MCF 10A (cell line): ENCODE measurements around the gene ARL4A. TPM values are rescaled to one million over a fixed set of nuclear protein-coding genes. Genes with fewer than 3 reads are reported as not detected.
"Not testable (repeated sequence)": the region's sequence is repeated elsewhere in the genome, so short reads cannot be mapped to it uniquely, and the experiment has no call there.

Experiments used
- BruUV-seq: library from RNA; stranded (reverse); fragments of 400-500 nt; replicated peaks from 2 replicates; lab custom pipeline; 2021; lab: Mats Ljungman, UMichigan
- CTCF ChIA-PET: fragments of 300-600 bp; sonication (Branson Sonifier 250); formaldehyde crosslinking; extraction: SDS; loops from one replicate; lab custom pipeline; 2021; ENCODE audit warnings: antibody characterized with exemption, inconsistent platforms; lab: Yijun Ruan, JAX
- POLR2A ChIA-PET: fragments of 300-600, 350-650 bp; sonication (Branson Sonifier 250); formaldehyde crosslinking; extraction: SDS; loops from one replicate; lab custom pipeline; 2020; ENCODE audit warnings: antibody characterized with exemption, inconsistent platforms; lab: Yijun Ruan, JAX
- DNase-seq: peaks from one replicate; pipeline ENCODE4 v3.0.0-alpha.2; 2018; ENCODE audit not compliant: unreplicated experiment
- H3K27ac Mint-ChIP-seq: one replicate; pipeline ENCODE4 v1.8.0; 2022; ENCODE audit warnings: mild to moderate bottlenecking, low read depth, mixed read lengths; ENCODE audit not compliant: unreplicated experiment
- H3K27me3 Mint-ChIP-seq: one replicate; pipeline ENCODE4 v1.8.0; 2022; ENCODE audit warnings: mixed read lengths; ENCODE audit not compliant: insufficient read depth, unreplicated experiment
- H3K36me3 Mint-ChIP-seq: one replicate; pipeline ENCODE4 v1.8.0; 2022; ENCODE audit warnings: mild to moderate bottlenecking, moderate library complexity, mixed read lengths; ENCODE audit not compliant: insufficient read depth, unreplicated experiment
- H3K4me1 Mint-ChIP-seq: one replicate; pipeline ENCODE4 v1.8.0; 2022; ENCODE audit warnings: mixed read lengths; ENCODE audit not compliant: insufficient read depth, unreplicated experiment
- H3K4me3 Mint-ChIP-seq: one replicate; pipeline ENCODE4 v1.8.0; 2022; ENCODE audit warnings: mild to moderate bottlenecking, moderate library complexity, mixed read lengths; ENCODE audit not compliant: unreplicated experiment
- H3K9me3 Mint-ChIP-seq: one replicate; pipeline ENCODE4 v1.8.0; 2022; ENCODE audit warnings: mixed read lengths; ENCODE audit not compliant: unreplicated experiment
- intact Hi-C: fragments of 100-400 bp; cut with micrococcal nuclease; formaldehyde crosslinking; loops from 2 replicates; pipeline ENCODE4 v1.14.1; 2022
- total RNA-seq: library from RNA; stranded (reverse); gene quantifications from 2 replicates; pipeline ENCODE4 v1.2.3, GENCODE V29; 2022
- TF ChIP-seq, protein P1 (sequence below): fragments of 200-600 bp; IDR thresholded peaks from one replicate; pipeline ENCODE4 v1.8.0; 2022; ENCODE audit warnings: antibody characterized with exemption, mild to moderate bottlenecking; ENCODE audit not compliant: unreplicated experiment

The ARL4A gene
- total RNA-seq, 1 experiment from 2014 or later: 42.6 TPM

DNA sequence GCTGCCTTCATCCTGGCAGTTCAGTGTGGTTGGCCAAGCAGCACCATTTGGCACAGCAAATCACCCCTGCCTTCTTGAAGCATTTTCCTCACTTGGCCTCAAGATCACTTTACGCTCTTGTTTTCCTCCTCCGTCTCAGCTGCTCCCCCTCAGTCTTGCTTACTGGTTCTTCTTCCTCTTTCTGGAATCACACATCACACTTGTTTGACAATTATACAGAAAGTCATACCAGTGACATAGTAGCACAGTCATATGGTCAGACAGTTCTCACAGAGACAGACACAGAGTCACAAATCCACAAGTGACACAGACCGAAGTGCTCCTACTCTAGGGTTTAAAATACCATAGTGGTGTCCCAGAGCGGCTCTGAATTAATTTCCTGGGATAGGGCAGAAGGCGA, 43.8 kb upstream of the ARL4A start:
- BruUV-seq: no TSS peak
- CTCF ChIA-PET: interaction anchor here (0.7 to 1.2 kb wide), 3 partner anchors 43 to 637 kb away, joined by 3 read pairs; no protein-coding TSS in a partner anchor
- intact Hi-C loops: no loop called here

DNA sequence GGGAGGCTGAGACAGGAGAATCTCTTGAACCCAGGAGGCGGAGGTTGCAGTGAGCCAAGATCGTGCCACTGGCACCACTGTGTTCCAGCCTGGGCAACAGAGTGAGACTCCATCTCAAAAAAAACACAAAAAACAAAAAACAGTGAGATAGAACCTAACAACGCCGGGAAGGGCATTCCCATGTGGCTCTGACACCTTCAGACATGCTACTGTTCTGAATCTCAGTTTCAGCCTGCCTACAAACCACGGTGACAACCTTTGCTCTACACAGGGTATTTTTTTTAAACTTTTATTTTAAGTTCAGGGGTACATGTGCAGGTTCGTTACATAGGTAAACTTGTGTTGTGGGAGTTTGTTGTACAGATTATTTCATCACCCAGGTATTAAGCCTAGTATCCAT, 42.2 kb upstream of the ARL4A start:
- H3K9me3 Mint-ChIP-seq, intact Hi-C loops, BruUV-seq, H3K4me1 Mint-ChIP-seq, H3K27ac Mint-ChIP-seq, POLR2A ChIA-PET, H3K36me3 Mint-ChIP-seq, H3K4me3 Mint-ChIP-seq, DNase-seq, H3K27me3 Mint-ChIP-seq: not testable (repeated sequence)
- CTCF ChIA-PET: interaction anchor here (0.6 kb wide), 1 partner anchor 473 kb away, joined by 3 read pairs; no protein-coding TSS in a partner anchor

More for the DNA sequence above, 43.8 kb upstream of the ARL4A start:
- TF ChIP-seq, protein P1, sequence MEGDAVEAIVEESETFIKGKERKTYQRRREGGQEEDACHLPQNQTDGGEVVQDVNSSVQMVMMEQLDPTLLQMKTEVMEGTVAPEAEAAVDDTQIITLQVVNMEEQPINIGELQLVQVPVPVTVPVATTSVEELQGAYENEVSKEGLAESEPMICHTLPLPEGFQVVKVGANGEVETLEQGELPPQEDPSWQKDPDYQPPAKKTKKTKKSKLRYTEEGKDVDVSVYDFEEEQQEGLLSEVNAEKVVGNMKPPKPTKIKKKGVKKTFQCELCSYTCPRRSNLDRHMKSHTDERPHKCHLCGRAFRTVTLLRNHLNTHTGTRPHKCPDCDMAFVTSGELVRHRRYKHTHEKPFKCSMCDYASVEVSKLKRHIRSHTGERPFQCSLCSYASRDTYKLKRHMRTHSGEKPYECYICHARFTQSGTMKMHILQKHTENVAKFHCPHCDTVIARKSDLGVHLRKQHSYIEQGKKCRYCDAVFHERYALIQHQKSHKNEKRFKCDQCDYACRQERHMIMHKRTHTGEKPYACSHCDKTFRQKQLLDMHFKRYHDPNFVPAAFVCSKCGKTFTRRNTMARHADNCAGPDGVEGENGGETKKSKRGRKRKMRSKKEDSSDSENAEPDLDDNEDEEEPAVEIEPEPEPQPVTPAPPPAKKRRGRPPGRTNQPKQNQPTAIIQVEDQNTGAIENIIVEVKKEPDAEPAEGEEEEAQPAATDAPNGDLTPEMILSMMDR: no peak
- DNase-seq: no peak
- Mint-ChIP-seq H3K36me3 (no peaks in the 10 kb centered on the region), H3K4me1 (peaks cover 4% of the 10 kb centered on the region), H3K4me3 (no peak overlapping the region), H3K27me3 (no peaks in the 10 kb centered on the region), H3K27ac (no peak overlapping the region), H3K9me3 (no peaks in the 10 kb centered on the region)
- POLR2A ChIA-PET: no interaction called here

DNA sequence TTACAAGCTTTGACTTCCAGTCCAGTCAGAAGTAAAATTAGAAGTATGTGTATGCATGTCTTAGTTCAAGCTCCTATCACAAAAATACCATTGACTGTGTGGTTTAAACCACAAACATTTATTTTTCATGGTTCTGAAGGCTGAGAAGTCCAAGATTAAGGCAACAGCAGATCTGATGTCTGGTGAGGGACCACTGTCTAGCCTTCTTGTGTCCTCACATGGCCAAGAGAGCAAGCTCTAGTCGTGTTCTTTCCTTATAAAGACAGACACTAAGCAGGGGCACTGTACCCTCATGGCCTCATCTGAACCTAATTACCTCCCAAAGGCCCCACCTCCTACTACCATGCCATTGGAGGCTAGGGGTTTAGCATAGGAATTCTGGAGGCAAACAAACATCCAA, 41.3 kb upstream of the ARL4A start:
- Mint-ChIP-seq H3K27me3 (no peaks in the 10 kb centered on the region), H3K4me3 (no peak overlapping the region), H3K4me1 (peaks cover 4% of the 10 kb centered on the region), H3K36me3 (no peaks in the 10 kb centered on the region), H3K9me3 (no peaks in the 10 kb centered on the region), H3K27ac (no peak overlapping the region)
- ChIA-PET CTCF (interaction anchor here (0.5 to 0.8 kb wide), 5 partner anchors 21 to 615 kb away, joined by 3 to 6 read pairs (median 3); partner anchors contain the start of gene ARL4A), POLR2A (no interaction called here)
- TF ChIP-seq, protein P1: no peak
- BruUV-seq: no TSS peak
- intact Hi-C loops: no loop called here
- DNase-seq: no peak

DNA sequence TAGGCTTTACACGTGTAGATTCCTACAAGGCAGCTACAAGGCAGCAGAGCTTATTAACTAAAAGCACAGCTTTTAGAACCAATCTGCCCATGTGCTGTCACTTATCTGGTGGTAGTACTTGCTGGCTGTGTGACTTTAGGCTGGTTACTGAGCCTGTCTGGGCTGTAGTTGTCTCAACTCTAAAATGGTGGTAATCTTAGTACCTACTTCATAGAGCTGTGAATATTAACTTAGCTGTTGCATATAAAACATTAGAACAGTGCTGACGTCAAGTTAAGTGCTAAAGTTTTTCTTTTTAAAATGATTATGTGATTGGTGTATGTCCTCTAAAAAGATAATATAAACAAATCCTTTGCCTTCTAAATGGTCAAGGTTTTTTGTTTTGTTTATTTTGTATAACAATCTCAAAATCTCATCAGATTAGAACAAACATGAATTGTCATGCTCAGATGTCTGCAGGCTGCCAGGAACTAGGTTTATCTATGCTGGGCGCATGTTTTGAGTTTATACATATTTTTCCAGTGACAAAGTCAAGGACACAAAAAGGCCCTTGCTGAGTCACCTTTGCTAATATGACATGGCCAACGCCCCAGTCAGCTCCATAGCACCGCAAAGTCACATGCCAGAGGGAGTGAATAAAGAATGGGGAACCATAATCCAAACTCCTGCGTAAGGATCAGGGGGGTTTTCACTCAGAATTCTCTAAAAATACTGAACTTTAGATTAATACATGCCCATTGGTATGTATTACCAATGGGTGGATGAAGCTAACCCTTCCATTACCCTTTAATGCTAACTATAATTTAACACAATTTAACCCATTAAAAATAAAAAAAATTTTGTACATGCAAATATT, 39.8 kb upstream of the ARL4A start:
- no peaks in the 10 kb centered on the region for H3K9me3 Mint-ChIP-seq
- no peak overlapping the region for H3K27ac Mint-ChIP-seq
- POLR2A ChIA-PET: interaction anchor here (0.8 to 1.3 kb wide), 2 partner anchors 12 to 39 kb away, joined by 4 to 6 read pairs; no protein-coding TSS in a partner anchor

More for the DNA sequence above, 39.8 kb upstream of the ARL4A start:
- Mint-ChIP-seq H3K4me1 (peaks cover 4% of the 10 kb centered on the region), H3K27me3 (no peaks in the 10 kb centered on the region), H3K36me3 (no peaks in the 10 kb centered on the region), H3K4me3 (no peak overlapping the region)
- intact Hi-C loops: no loop called here
- BruUV-seq: no TSS peak
- CTCF ChIA-PET: interaction anchor here (0.6 to 2.0 kb wide), 5 partner anchors 9 to 615 kb away, joined by 3 to 9 read pairs (median 3); no protein-coding TSS in a partner anchor
- peak; percentile 49 for DNase-seq
- TF ChIP-seq, protein P1: no peak
